ENCODE measurements around the gene EXOC6B. TPM values are rescaled to one million over a fixed set of nuclear protein-coding genes. Genes with fewer than 3 reads are reported as not detected.

EXOC6B gene
- total and polyA plus RNA-seq, 2 of the 8 experiments (the other 6 are each of a cell fraction or from before 2014, with no cell fraction given) = 13.5 to 33.0 TPM

GRCh38 chr2:72128843-72129227 is 697.0 kb downstream of the EXOC6B start:
- Histone ChIP-seq H2BK120ac (replicated peaks; ENCODE audit: low read depth, low read length) (no peak overlapping the region), H3K4me3 (ENCODE audit: extremely low read depth in 1 of 4, insufficient read depth in 2 of 4, low read depth in 3 of 4, low read length in 4 of 4) (no peak overlapping the region), H2BK15ac (ENCODE audit: low read length) (0 out of 2 replicates have a peak overlapping the region, but pooled peaks have one; percentile 34), H3K9me3 (ENCODE audit: insufficient read depth in 2 of 2, low read depth in 1 of 2, low read length in 1 of 2) (no peaks in the 10 kb centered on the region), H2BK5ac (ENCODE audit: low read depth, low read length) (no peak overlapping the region), H4K91ac (replicated peaks; ENCODE audit: insufficient read length, low read length) (no peak overlapping the region), H2BK20ac (ENCODE audit: low read length) (no peak overlapping the region), H3K14ac (ENCODE audit: insufficient read length) (no peak overlapping the region), H3K79me1 (ENCODE audit: low read depth, low read length) (no peaks in the 10 kb centered on the region), H3K18ac (ENCODE audit: extremely low read depth, low read length) (no peak overlapping the region), H3K9ac (replicated peaks in 1 of 4; ENCODE audit: extremely low read depth in 1 of 4, low read depth in 3 of 4, low read length in 3 of 4) (no peak overlapping the region), H3K36me3 (ENCODE audit: control insufficient read depth in 2 of 4, insufficient read depth in 4 of 4, low read length in 3 of 4) (no peaks in the 10 kb centered on the region), H3K4ac (replicated peaks; ENCODE audit: insufficient read length, low read depth, low read length) (no peak overlapping the region), H3K56ac (replicated peaks; ENCODE audit: insufficient read length, low read depth, low read length) (no peak overlapping the region), H3K4me1 (replicated peaks in 1 of 4; ENCODE audit: control insufficient read depth in 3 of 4, insufficient read depth in 4 of 4, low read length in 3 of 4) (peaks cover 0 to 9% (median 6%) of the 10 kb centered on the region in 4 experiments; a peak in 5 of 7 replicates), H3K27ac (ENCODE audit: low read depth, low read length) (no peak overlapping the region), H3K79me2 (ENCODE audit: control insufficient read depth in 1 of 2, insufficient read depth in 2 of 2, low read length in 2 of 2) (no peaks in the 10 kb centered on the region), H3K23me2 (ENCODE audit: low read depth, low read length) (no peaks in the 10 kb centered on the region), H3K23ac (ENCODE audit: insufficient read length) (no peak overlapping the region), H4K8ac (ENCODE audit: extremely low read depth, insufficient read depth, low read length) (no peak overlapping the region), H2AFZ (ENCODE audit: low read length) (no peak overlapping the region), H3K27me3 (replicated peaks in 1 of 4; ENCODE audit: control insufficient read depth in 3 of 4, extremely low read depth in 1 of 4, insufficient read depth in 3 of 4, low read length in 3 of 4) (peaks cover 0 to 4% (median 0%) of the 10 kb centered on the region in 4 experiments; a peak in 1 of 7 replicates), H3K4me2 (ENCODE audit: insufficient read depth in 1 of 2, low read depth in 2 of 2, low read length in 2 of 2) (no peak overlapping the region), H2BK12ac (ENCODE audit: low read depth, low read length) (no peak overlapping the region), H2AK5ac (ENCODE audit: low read depth, low read length) (no peak overlapping the region), H4K5ac (ENCODE audit: insufficient read length, low read depth, low read length) (no peak overlapping the region), H4K20me1 (replicated peaks in 1 of 2; ENCODE audit: control insufficient read depth in 1 of 2, insufficient read depth in 2 of 2, low read length in 2 of 2) (no peaks in the 10 kb centered on the region)
- DNase-seq (ENCODE audit: low read depth in 1 of 2, low spot score in 2 of 2) (peak in 1 of 2 experiments; percentile 46), FAIRE-seq (no peak)
- ChIA-PET POLR2A (ENCODE audit: partially characterized antibody) (no interaction called here), CTCF (ENCODE audit: partially characterized antibody) (interaction anchor here (1.2 to 7.7 kb wide), 5 partner anchors 8 to 327 kb away, joined by 3 to 44 read pairs (median 11); no protein-coding TSS in a partner anchor)
- 78% methylated on average over 11 of the region's 11 CpGs; no CpG with 5 or more reads in 1 of the 2 experiments for WGBS, 2 experiments (ENCODE audit: extremely low coverage in 1 of 2, insufficient coverage in 1 of 2, insufficient read length in 1 of 2, insufficient replicate concordance in 2 of 2, low coverage in 1 of 2, low lambda C conversion rate in 2 of 2, missing lambda C conversion rate in 1 of 2)
- TF ChIP-seq CBX8 (IDR thresholded peaks at IDR 0.05; ENCODE audit: borderline replicate concordance, low read depth, low read length) (no peak), ATF2 (IDR thresholded peaks at IDR 0.05; ENCODE audit: low read length) (no peak), PHF8 (conservative IDR thresholded peaks at IDR 0.05; ENCODE audit: low read depth, low read length) (no peak), JUN (IDR thresholded peaks at IDR 0.05; ENCODE audit: low read depth, low read length) (no peak), RXRA (IDR thresholded peaks at IDR 0.05; ENCODE audit: insufficient read depth, low read depth, low read length) (no peak), SP2 (IDR thresholded peaks at IDR 0.05; ENCODE audit: low read length) (no peak), SIRT6 (IDR thresholded peaks at IDR 0.05; ENCODE audit: low read length) (no peak), TBP (IDR thresholded peaks at IDR 0.05; ENCODE audit: low read depth, low read length) (no peak), SUZ12 (IDR thresholded peaks at IDR 0.05; ENCODE audit: low read length) (no peak), YY1 (IDR thresholded peaks at IDR 0.05; ENCODE audit: low read depth, low read length) (no peak)
